B cell (primary cell): ENCODE data around the gene ANO2. TPM values are rescaled to one million over a fixed set of nuclear protein-coding genes. Genes with fewer than 3 reads are reported as not detected.

ENCODE experiments used
- ATAC-seq: fragments of 200-7000 bp; cut with Tn5 transposase; one replicate; pipeline ENCODE4 v1.10.0; 2021; ENCODE audit warnings: low read depth, mild to moderate bottlenecking, moderate number of reproducible peaks, moderate library complexity
- CTCF ChIA-PET: fragments of 350-600 bp; sonication (Branson Sonifier 250); formaldehyde crosslinking; loops from one replicate; lab custom pipeline; 2021; ENCODE audit warnings: antibody characterized with exemption, inconsistent platforms; lab: Charles Lee
- POLR2A ChIA-PET: fragments of 350-600 bp; sonication (Branson Sonifier 250); formaldehyde crosslinking; loops from one replicate; lab custom pipeline; 2021; ENCODE audit warnings: antibody characterized with exemption; lab: Charles Lee
- DNase-seq: peaks from one replicate; pipeline ENCODE4 v3.0.0; 2013
- H2AFZ ChIP-seq: 2 replicates; pipeline ENCODE4 v1.6.1; 2012; ENCODE audit warnings: mild to moderate bottlenecking, low read depth, low read length; ENCODE audit not compliant: insufficient read depth, poor library complexity, severe bottlenecking
- H3K27ac ChIP-seq, 2 donors: 1 replicate in 1 of 2; 2 replicates in 1 of 2; pipeline ENCODE4 v1.5.1; 2012 to 2013; ENCODE audit warnings: low read length in 2 of 2, mild to moderate bottlenecking in 2 of 2, moderate library complexity in 1 of 2
- H3K27me3 ChIP-seq, 4 experiments: fragments of 200-600 bp in 1 of 4; sonication (generic) in 1 of 4; replicated peaks in 1 of 4; 1 replicate in 2 of 4; 2 replicates in 2 of 4; pipeline versions ENCODE4 v1.6.1 to v1.7.0; 2013 to 2016; ENCODE audit warnings: low read length in 3 of 4, mild to moderate bottlenecking in 2 of 4, mixed read lengths in 1 of 4, moderate library complexity in 1 of 4; ENCODE audit not compliant: insufficient read depth in 4 of 4, control insufficient read depth in 3 of 4; ENCODE audit errors: control extremely low read depth in 1 of 4
- H3K36me3 ChIP-seq, 2 experiments: replicated peaks in 1 of 2; 1 replicate in 1 of 2; 2 replicates in 1 of 2; pipeline versions ENCODE4 v1.6.1 to v1.7.1; 2013; ENCODE audit warnings: low read length in 1 of 2; ENCODE audit not compliant: insufficient read depth in 2 of 2, control insufficient read depth in 1 of 2; ENCODE audit errors: control extremely low read depth in 1 of 2, extremely low read depth in 1 of 2
- H3K4me1 ChIP-seq, 2 donors: fragments of 200-600 bp in 1 of 2; sonication (generic) in 1 of 2; 1 replicate in 1 of 2; 2 replicates in 1 of 2; pipeline versions ENCODE4 v1.5.1 to v1.6.1; 2013 to 2017; ENCODE audit warnings: low read length in 2 of 2; ENCODE audit not compliant: control insufficient read depth in 2 of 2, insufficient read depth in 2 of 2
- H3K4me2 ChIP-seq: replicated peaks from 2 replicates; pipeline ENCODE3; 2012; ENCODE audit warnings: mild to moderate bottlenecking, low read depth, low read length; ENCODE audit not compliant: poor library complexity, severe bottlenecking
- H3K4me3 ChIP-seq, 5 experiments: fragments of 200-600 bp in 1 of 5; sonication (generic) in 1 of 5; 1 replicate in 3 of 5; 2 replicates in 2 of 5; pipeline versions ENCODE4 v1.5.1 to v1.7.0; 2011 to 2016; ENCODE audit warnings: low read length in 4 of 5, mild to moderate bottlenecking in 4 of 5, low read depth in 2 of 5, control low read depth in 1 of 5, moderate library complexity in 1 of 5; ENCODE audit not compliant: insufficient read depth in 1 of 5; ENCODE audit errors: control extremely low read depth in 1 of 5, extremely low read depth in 1 of 5
- H3K79me2 ChIP-seq: fragments of 200-600 bp; sonication (generic); one replicate; pipeline ENCODE4 v1.6.0; 2016; ENCODE audit warnings: low read length; ENCODE audit not compliant: control insufficient read depth, insufficient read depth
- H3K9ac ChIP-seq: fragments of 200-600 bp; sonication (generic); 2 replicates; pipeline ENCODE4 v1.6.1; 2017; ENCODE audit warnings: mild to moderate bottlenecking, low read length, moderate library complexity
- H3K9me3 ChIP-seq, 3 donors: one replicate each; pipeline versions ENCODE4 v1.6.1 to v1.7.1; 2013; ENCODE audit warnings: low read length in 2 of 3; ENCODE audit not compliant: control insufficient read depth in 2 of 3, insufficient read depth in 1 of 3; ENCODE audit errors: control extremely low read depth in 1 of 3
- H4K20me1 ChIP-seq: 2 replicates; pipeline ENCODE4 v1.6.0; 2012; ENCODE audit warnings: mild to moderate bottlenecking, low read length; ENCODE audit not compliant: insufficient read depth, control insufficient read depth, poor library complexity, severe bottlenecking
- H3K27ac Mint-ChIP-seq: one replicate; pipeline ENCODE4 v1.8.0; 2021; ENCODE audit warnings: mixed read lengths
- H3K27me3 Mint-ChIP-seq: one replicate; pipeline ENCODE4 v1.8.0; 2021; ENCODE audit warnings: mixed read lengths
- H3K4me1 Mint-ChIP-seq: one replicate; pipeline ENCODE4 v1.8.0; 2021; ENCODE audit warnings: mixed read lengths
- H3K4me3 Mint-ChIP-seq: one replicate; pipeline ENCODE4 v1.8.0; 2021; ENCODE audit warnings: mixed read lengths
- H3K9me3 Mint-ChIP-seq: one replicate; pipeline ENCODE4 v1.8.0; 2022; ENCODE audit warnings: mixed read lengths; ENCODE audit not compliant: insufficient read depth
- EZH2 ChIP-seq: IDR thresholded peaks from 2 replicates; pipeline ENCODE4 v1.6.1; 2012; ENCODE audit warnings: borderline replicate concordance, low read depth, mild to moderate bottlenecking, moderate library complexity, low read length; ENCODE audit not compliant: insufficient read depth, poor library complexity, severe bottlenecking
- WGBS: methylation state at CpG from one replicate; pipeline ENCODE4 v1.1.5; 2013; ENCODE audit warnings: missing lambda C conversion rate; ENCODE audit not compliant: insufficient coverage; 5-methylcytosine and 5-hydroxymethylcytosine counted together
- intact Hi-C: fragments of 100-400 bp; cut with micrococcal nuclease; formaldehyde crosslinking; loops from one replicate; pipeline ENCODE4 v1.10.0; 2022
- polyA plus RNA-seq: library from polyadenylated mRNA; depleted of rRNA; stranded (reverse); fragments of >200 nt; gene quantifications from 2 replicates; pipeline ENCODE4 v1.2.3, GENCODE V29; 2012
- total RNA-seq, 2 donors: library from RNA; stranded (reverse); fragments of 120-200 nt in 1 of 2; gene quantifications; 1 replicate in 1 of 2; 2 replicates in 1 of 2; pipeline versions ENCODE4 v1.2.3 to v1.2.4, GENCODE V29; 2013 to 2022
- TF ChIP-seq, protein P1 (sequence below): fragments of 200-600 bp; IDR thresholded peaks from one replicate; pipeline ENCODE4 v1.8.0; 2022; ENCODE audit warnings: antibody characterized with exemption, mild to moderate bottlenecking

The ANO2 gene
- total and polyA plus RNA-seq, 2 donors (not counting 1 experiment from before 2014, with no cell fraction given) = not detected

GRCh38 chr12:5557906-5558305 is 387.2 kb downstream of the ANO2 start:
- peaks cover 22% of the 10 kb centered on the region for H3K27me3 Mint-ChIP-seq
- H3K4me2 ChIP-seq = no peak overlapping the region
- H3K27ac ChIP-seq = no peak overlapping the region
- H3K4me3 Mint-ChIP-seq = no peak overlapping the region
- DNase-seq (no peak), ATAC-seq (no peak)
- intact Hi-C loops = no loop called here
- no peaks in the 10 kb centered on the region for H3K79me2 ChIP-seq
- peaks cover 3% of the 10 kb centered on the region for H3K9me3 Mint-ChIP-seq
- peaks cover 0 to 3% (median 0%) of the 10 kb centered on the region in 3 donors for H3K9me3 ChIP-seq
- no peak overlapping the region for H2AFZ ChIP-seq
- no CpG with 5 or more reads among the region's 4 CpGs for WGBS
- H3K4me1 Mint-ChIP-seq = no peaks in the 10 kb centered on the region
- CTCF ChIA-PET = no interaction called here
- H3K4me3 ChIP-seq = no peak overlapping the region
- no peaks in the 10 kb centered on the region for H4K20me1 ChIP-seq
- no peak overlapping the region for H3K27ac Mint-ChIP-seq
- H3K4me1 ChIP-seq = no peaks in the 10 kb centered on the region
- H3K27me3 ChIP-seq = no peaks in the 10 kb centered on the region
- POLR2A ChIA-PET = no interaction called here
- no peak overlapping the region for H3K9ac ChIP-seq
- TF ChIP-seq, protein P1, sequence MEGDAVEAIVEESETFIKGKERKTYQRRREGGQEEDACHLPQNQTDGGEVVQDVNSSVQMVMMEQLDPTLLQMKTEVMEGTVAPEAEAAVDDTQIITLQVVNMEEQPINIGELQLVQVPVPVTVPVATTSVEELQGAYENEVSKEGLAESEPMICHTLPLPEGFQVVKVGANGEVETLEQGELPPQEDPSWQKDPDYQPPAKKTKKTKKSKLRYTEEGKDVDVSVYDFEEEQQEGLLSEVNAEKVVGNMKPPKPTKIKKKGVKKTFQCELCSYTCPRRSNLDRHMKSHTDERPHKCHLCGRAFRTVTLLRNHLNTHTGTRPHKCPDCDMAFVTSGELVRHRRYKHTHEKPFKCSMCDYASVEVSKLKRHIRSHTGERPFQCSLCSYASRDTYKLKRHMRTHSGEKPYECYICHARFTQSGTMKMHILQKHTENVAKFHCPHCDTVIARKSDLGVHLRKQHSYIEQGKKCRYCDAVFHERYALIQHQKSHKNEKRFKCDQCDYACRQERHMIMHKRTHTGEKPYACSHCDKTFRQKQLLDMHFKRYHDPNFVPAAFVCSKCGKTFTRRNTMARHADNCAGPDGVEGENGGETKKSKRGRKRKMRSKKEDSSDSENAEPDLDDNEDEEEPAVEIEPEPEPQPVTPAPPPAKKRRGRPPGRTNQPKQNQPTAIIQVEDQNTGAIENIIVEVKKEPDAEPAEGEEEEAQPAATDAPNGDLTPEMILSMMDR = no peak
- TF ChIP-seq EZH2 = no peak
- H3K36me3 ChIP-seq = no peaks in the 10 kb centered on the region

DNA sequence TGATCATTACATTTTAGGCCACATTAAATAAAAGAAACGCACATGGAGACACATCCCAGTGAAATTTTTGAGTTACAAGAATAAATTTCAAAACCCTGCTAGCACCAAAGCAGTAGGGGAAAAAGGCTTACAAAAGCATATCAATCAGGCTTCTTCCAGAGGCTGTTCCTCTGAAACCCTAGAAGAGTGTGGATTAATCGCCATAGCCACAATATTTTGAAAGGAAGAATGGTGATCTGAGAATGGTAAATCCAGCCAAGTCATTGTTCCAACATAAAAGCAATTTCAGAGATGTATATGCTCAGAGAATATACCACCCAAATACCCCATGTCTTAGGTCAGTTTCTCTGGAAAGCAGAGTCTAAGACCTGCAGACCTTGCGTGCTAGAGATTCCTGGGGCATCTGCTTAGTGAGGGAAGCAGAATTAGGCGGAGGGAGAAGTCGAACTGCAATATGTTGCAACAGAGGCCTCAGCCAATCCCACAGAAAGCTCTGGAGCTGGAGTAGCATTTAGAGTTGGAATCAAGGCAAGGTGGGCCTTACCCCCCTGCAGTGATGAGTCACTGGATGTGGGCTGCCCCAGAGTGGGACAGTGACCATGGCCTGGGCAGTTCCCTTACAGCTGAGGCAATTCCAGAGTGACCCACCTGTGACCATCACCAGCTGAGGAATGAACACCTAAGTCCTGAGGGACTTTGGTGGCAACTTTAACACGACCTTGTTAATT is 387.9 kb downstream of the ANO2 start:
- 77% methylated on average over 4 of the region's 6 CpGs for WGBS

More for the DNA sequence above, 387.9 kb downstream of the ANO2 start:
- Histone ChIP-seq H4K20me1 (no peaks in the 10 kb centered on the region), H3K4me3 (no peak overlapping the region), H3K9ac (no peak overlapping the region), H3K79me2 (no peaks in the 10 kb centered on the region), H2AFZ (no peak overlapping the region), H3K36me3 (no peaks in the 10 kb centered on the region), H3K4me2 (no peak overlapping the region), H3K9me3 (peaks cover 0 to 3% (median 0%) of the 10 kb centered on the region in 3 donors), H3K27me3 (no peaks in the 10 kb centered on the region), H3K4me1 (no peaks in the 10 kb centered on the region), H3K27ac (no peak overlapping the region)
- ChIA-PET POLR2A (no interaction called here), CTCF (no interaction called here)
- Mint-ChIP-seq H3K4me3 (no peak overlapping the region), H3K9me3 (peaks cover 3% of the 10 kb centered on the region), H3K4me1 (no peaks in the 10 kb centered on the region), H3K27me3 (peaks cover 22% of the 10 kb centered on the region), H3K27ac (no peak overlapping the region)
- no peak for TF ChIP-seq EZH2
- TF ChIP-seq, protein P1 = no peak
- intact Hi-C loops = no loop called here
- ATAC-seq (no peak), DNase-seq (no peak)
